Choroid plexus epithelial cell (primary cell): ENCODE results near the gene IQCH.

Experiments
- DNase-seq: peaks from one replicate; pipeline ENCODE4 v3.0.0-alpha.2; 2010; ENCODE audit warnings: low read depth
- H3K4me3 ChIP-seq: 2 replicates; pipeline ENCODE4 v1.5.1; 2011; ENCODE audit warnings: low read depth, mild to moderate bottlenecking, control low read depth, low read length, moderate library complexity
- CTCF ChIP-seq: conservative IDR thresholded peaks from 2 replicates; pipeline ENCODE4 v1.5.1; 2011; ENCODE audit warnings: low read depth, mild to moderate bottlenecking, control low read depth, inconsistent platforms, low read length, moderate library complexity

The IQCH gene

DNA sequence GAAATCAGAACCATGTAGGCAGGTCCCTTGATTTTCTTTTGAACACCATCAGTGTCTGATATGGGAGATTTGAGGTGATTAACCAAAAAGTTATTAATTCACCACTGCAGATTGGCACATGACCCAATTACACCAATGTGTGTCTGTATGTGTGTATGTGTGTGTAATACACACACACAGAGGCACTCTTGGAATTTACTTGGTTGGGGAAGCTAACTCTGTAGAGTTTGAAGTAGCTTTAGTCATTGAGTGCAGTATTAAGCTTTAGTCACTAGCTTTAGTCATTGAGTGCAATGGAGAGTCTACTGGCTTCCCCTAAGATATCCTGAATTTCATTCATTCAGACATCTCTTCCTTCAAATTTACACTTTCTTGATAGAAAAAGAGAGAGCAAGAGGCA lies 156.9 kb downstream of the IQCH start:
- no peak for TF ChIP-seq CTCF
- H3K4me3 ChIP-seq: no peak overlapping the region
- no peak for DNase-seq

GRCh38 chr15:67413770-67414390 lies 159.3 kb downstream of the IQCH start:
- peak; percentile 69 for DNase-seq
- no peak for TF ChIP-seq CTCF
- H3K4me3 ChIP-seq: no peak overlapping the region

GRCh38 chr15:67415181-67415580 lies 160.6 kb downstream of the IQCH start:
- peak; percentile 47 for DNase-seq
- TF ChIP-seq CTCF: no peak
- no peak overlapping the region for H3K4me3 ChIP-seq

GRCh38 chr15:67416891-67417290 lies 162.3 kb downstream of the IQCH start:
- no peak for TF ChIP-seq CTCF
- no peak for DNase-seq

GRCh38 chr15:67419705-67420104 lies 165.1 kb downstream of the IQCH start:
- TF ChIP-seq CTCF: no peak
- H3K4me3 ChIP-seq: no peak overlapping the region
- no peak for DNase-seq

More at GRCh38 chr15:67416891-67417290, 162.3 kb downstream of the IQCH start:
- no peak overlapping the region for H3K4me3 ChIP-seq

GRCh38 chr15:67420137-67420536 lies 165.6 kb downstream of the IQCH start:
- TF ChIP-seq CTCF: no peak
- no peak for DNase-seq
- no peak overlapping the region for H3K4me3 ChIP-seq

GRCh38 chr15:67421105-67421504 lies 166.5 kb downstream of the IQCH start:
- DNase-seq: no peak
- TF ChIP-seq CTCF: no peak
- H3K4me3 ChIP-seq: no peak overlapping the region
